ENCODE measurements around the gene PCDH1.
A peak's percentile ranks its signal among the peaks of the same experiment; 100 is the strongest.

Gene PCDH1

GRCh38 chr5:141853895-141854626 lies 24.1 kb downstream of the PCDH1 start:
- DNase-seq (ENCODE audit: low spot score): no peak

- DNase-seq (ENCODE audit: low spot score): no peak
Measured at GRCh38 chr5:141852448-141852847, 25.8 kb downstream of the PCDH1 start.

GRCh38 chr5:141851195-141851874 lies 26.9 kb downstream of the PCDH1 start:
- no peak for DNase-seq (ENCODE audit: low spot score)

GRCh38 chr5:141850786-141851185 lies 27.4 kb downstream of the PCDH1 start:
- no peak for DNase-seq (ENCODE audit: low spot score)

- peak; percentile 96 for DNase-seq (ENCODE audit: low spot score)
Measured at GRCh38 chr5:141850244-141850768, 27.9 kb downstream of the PCDH1 start.

GRCh38 chr5:141849415-141850243 lies 28.6 kb downstream of the PCDH1 start:
- peak; percentile 91 for DNase-seq (ENCODE audit: low spot score)

- no peak for DNase-seq (ENCODE audit: low spot score)
Measured at GRCh38 chr5:141848744-141849414, 29.3 kb downstream of the PCDH1 start.

GRCh38 chr5:141846031-141846430 lies 32.2 kb downstream of the PCDH1 start:
- DNase-seq (ENCODE audit: low spot score): no peak

GRCh38 chr5:141845371-141845851 lies 32.8 kb downstream of the PCDH1 start:
- DNase-seq (ENCODE audit: low spot score): no peak

- no peak for DNase-seq (ENCODE audit: low spot score)
Measured at GRCh38 chr5:141844414-141845097, 33.7 kb downstream of the PCDH1 start.

- DNase-seq (ENCODE audit: low spot score): peak; percentile 18
Measured at GRCh38 chr5:141843156-141843927, 34.9 kb downstream of the PCDH1 start.

GRCh38 chr5:141841378-141842180 lies 36.6 kb downstream of the PCDH1 start:
- no peak for DNase-seq (ENCODE audit: low spot score)

- no peak for DNase-seq (ENCODE audit: low spot score)
Measured at GRCh38 chr5:141840826-141841360, 37.3 kb downstream of the PCDH1 start.

- no peak for DNase-seq (ENCODE audit: low spot score)
Measured at GRCh38 chr5:141840280-141840812, 37.9 kb downstream of the PCDH1 start.

GRCh38 chr5:141839015-141839513 lies 39.1 kb downstream of the PCDH1 start:
- no peak for DNase-seq (ENCODE audit: low spot score)

- no peak for DNase-seq (ENCODE audit: low spot score)
Measured at GRCh38 chr5:141838326-141839014, 39.7 kb downstream of the PCDH1 start.

- DNase-seq (ENCODE audit: low spot score): peak; percentile 21
Measured at GRCh38 chr5:141835928-141836670, 42.1 kb downstream of the PCDH1 start.

All from AG08395 (cell line).